Activated CD4-positive, CD25-positive, alpha-beta regulatory T cell treated with anti-CD3 and anti-CD28 coated beads, Interleukin-2, amount 50 U/mL, for 16 hours (primary cell): ENCODE results near the gene MSANTD2.

Experiments used
- DNase-seq: peaks from one replicate; pipeline ENCODE4 v3.0.0-alpha.2; 2020; ENCODE audit warnings: low read depth, low spot score

MSANTD2 gene

DNA sequence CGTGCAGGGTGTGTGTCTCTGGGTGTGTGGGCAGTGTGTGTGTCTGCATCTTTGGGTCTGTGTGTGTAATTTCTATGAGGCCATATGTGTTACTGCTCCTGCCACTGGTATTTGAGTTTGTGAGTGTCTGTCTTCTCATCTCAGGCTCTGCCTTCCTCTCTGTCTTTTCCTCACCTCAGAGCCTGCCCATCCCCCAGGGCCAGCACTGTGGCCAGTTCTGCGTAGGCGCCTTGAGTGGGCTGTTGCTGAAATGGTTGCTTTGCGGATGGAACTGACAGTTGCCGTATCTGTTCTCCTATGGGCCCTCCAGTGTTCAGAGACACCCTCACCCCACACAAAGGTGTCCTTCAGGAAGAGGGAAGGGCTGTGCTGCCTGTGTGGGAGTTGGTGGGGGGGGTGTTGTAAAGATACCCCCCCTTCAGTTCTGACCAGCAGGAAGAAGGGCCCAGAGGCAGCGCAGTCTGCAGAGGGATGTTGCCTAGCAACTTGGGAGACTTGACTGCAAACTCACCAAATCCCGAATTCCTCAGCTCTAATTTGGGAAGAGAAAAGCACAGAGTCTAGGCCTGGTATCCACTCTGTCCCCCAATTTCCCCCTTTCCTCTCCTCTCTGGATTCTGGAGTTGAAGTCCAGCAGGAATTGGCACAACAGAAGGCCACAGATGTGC, 62.4 kb downstream of the MSANTD2 start:
- DNase-seq, result no peak

DNA sequence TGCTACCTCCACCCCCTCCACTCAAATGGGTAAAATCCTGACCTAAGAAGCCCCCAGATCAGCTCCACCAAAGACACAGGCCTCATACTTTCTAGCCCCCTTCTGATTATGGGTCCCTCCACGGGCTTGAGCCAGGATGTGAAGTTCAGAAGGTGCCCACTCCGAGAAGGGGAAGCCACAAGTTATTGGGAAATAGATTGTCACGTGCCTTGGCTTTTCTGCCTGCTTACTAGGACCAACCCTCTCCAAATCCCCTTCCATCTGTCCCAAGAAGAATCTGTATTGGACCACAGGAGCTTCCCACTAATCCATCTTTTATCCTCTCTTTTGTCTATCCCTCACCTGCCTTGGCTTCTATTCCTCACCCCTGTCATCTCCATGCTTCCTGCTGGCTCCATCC, 63.5 kb downstream of the MSANTD2 start:
- no peak for DNase-seq

DNA sequence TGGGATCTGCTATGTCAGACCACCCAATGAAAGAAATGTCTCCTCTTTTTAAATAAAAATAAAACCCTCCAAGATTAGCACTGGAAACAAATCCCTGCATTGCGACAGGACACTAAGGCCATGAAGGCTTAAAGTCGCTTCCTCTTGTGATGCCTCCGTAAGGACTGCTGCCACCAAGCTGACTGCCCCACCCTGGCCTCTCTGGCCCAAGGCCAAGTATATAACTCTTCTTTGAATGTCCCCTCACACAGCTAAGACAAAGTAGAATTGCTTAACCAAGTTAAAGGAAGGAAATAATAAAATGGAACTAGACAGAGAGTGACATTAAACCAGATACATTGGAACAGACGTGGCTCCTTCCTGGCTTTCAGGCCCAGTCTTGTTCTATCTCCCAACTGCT, 68.0 kb downstream of the MSANTD2 start:
- no peak for DNase-seq

DNA sequence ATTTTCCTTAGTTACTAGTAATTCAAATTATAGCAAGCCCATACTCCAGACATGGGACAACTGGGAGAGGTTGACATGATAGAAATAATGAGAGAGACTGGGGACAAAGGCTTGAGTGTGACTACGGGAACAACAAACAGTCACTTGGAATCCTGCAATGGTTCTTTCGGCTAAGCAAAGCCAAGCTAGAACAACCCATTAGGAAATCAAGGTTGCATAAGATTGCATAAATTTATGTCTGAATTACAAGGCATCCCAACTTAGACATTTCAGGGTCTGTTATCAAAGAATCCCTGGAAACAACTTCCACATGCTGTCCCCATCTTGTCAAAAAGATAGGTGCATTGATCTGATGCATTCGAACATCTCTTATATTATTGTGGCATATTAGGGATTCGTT, 70.6 kb downstream of the MSANTD2 start:
- no peak for DNase-seq

DNA sequence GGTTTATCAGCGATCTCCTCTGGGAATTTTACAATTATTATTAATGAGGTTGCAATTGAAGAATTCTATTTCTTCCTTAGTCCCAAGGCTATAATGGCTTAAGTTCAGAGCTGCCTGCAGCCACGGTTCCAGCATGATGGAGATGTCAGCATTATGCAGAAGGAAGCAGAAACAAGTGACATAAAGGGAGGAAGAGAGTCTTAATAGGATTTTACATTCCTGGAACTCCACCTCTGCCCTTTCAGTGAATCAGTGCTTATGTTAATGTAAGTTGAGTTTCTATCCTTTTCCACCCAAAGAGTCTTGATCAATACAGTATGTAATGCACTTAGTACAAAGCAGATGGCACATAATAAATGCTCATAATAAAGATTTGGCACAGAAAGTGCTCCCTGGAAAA, 72.1 kb downstream of the MSANTD2 start:
- no peak for DNase-seq

DNA sequence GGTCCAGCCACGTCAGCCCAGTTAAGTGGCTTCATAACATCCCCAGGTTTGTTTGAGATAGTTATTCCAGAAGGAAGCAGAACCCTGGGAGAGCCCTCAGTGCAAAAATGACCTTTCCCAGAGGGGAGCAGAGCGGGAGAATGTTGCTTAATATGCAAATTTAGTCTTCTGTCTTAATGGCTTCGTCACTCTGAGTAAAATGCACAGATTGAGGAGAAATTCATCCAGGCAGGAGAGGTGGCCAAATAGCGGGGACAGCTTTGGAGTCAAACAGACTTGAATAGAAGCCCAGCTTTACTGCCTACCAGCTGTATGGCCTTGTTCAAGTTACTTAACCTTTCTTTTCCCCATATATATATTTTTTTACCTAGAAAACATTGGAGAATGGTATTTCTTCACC, 72.7 kb downstream of the MSANTD2 start:
- no peak for DNase-seq

DNA sequence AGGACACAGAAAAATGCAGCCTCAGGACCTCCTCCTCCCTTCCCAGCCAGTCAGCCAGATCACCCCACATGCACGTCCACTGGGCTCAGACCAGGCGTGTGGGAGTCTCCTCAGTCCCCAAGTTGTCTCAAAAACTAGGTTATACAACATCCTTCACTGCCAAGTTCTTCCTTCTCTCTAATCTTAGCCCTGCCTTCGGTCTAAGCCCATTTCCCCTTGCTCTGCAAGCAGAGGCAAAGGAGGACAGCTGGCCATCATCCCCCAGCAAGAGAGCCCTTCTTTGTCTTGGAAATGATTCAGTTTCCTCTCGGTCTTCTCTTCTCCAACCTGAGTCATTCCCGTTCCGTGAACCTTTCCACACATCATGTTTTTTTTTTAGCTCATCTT, 74.5 kb downstream of the MSANTD2 start:
- no peak for DNase-seq

DNA sequence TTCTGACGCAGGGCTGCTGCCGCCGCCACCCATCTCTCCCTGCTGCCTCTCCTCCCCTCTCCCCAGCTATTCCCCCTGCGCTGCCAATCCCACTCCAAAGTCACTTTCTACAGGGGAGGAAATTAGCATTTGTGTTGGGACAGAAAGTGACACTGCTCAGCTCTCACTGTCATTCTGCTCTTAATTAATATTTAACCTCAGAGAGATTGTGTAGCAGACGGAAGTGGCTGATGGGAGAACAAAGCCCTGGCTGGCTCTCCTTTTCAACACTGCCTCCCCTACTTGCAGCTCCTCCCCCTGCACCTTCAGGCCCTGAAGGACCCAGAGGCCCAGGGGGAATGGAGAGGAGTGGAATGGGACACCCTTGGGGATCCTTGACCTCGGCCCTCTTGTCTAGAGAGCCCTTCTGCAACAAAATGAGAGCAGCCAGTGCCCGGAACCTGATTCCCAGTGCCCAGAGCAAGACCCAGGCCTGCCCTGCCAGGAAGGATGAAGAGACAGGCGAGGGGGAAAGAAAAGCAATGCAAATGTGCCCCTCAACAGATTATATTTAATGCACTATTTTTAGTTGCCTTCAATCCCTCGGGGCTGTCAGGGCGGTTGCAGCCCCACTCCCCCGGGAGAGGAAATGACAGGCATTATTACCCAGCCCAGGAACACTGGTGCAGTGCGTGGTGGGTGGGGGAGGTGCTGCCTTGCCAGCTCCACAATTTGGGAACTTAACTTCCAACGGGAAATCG, 75.1 kb downstream of the MSANTD2 start:
- DNase-seq, result no peak

DNA sequence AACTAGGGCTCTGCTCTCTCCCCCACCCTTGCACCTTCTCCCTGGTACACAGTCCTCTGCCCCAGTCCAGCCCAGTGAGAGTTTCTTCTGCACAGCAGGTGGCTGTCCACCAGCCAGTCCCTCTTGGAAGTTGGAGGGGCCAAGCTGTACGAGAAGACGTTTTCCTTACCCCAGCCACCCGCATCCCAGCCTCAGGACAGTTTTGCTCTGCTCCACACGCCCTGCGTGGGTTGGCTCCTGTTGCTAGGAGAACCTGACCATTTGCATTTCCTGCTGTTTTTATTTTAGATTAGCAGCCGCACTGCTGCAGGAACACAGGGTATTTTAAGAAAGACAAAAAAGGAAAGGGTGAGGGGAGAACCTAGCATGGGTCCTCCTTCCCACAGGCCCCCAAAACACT, 78.0 kb downstream of the MSANTD2 start:
- no peak for DNase-seq

DNA sequence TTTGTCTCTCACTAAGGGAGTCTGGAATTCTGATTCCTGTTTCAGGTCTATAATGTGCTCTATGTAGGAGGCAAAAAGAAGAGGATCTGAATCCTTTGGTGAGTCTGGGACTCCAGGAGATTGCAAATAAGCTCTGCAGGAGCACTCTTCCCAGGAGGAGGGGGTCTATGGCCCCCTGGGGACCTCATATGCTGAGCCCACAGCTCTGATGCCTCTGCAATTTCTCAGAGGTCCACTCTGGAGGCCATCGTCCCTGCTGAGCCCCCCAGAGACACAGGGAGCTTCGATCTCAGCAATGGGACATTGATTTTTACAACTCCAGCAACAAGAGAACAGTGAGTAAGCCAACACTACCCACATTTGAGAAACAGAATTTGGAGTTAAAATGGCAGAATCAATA, 80.7 kb downstream of the MSANTD2 start:
- DNase-seq, result no peak

DNA sequence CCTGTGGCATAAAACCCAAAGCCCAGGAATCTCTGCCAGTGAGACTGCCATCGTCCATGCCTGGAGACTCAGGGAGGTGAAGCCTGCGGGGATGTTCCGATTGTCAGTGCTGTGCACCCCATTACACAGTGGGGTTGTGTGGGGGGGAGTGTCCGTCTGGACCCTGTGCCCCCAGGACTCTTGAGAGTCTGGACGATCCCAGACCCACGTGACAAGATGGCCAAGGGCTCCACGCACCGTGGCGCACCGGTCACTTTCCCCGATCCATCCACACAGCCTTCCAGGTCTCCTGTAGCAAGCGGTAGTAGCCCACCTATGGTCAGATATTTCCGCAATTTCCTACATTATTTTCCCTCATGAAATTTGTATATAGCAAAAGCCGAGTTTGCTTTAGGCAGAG, 81.4 kb downstream of the MSANTD2 start:
- no peak for DNase-seq

DNA sequence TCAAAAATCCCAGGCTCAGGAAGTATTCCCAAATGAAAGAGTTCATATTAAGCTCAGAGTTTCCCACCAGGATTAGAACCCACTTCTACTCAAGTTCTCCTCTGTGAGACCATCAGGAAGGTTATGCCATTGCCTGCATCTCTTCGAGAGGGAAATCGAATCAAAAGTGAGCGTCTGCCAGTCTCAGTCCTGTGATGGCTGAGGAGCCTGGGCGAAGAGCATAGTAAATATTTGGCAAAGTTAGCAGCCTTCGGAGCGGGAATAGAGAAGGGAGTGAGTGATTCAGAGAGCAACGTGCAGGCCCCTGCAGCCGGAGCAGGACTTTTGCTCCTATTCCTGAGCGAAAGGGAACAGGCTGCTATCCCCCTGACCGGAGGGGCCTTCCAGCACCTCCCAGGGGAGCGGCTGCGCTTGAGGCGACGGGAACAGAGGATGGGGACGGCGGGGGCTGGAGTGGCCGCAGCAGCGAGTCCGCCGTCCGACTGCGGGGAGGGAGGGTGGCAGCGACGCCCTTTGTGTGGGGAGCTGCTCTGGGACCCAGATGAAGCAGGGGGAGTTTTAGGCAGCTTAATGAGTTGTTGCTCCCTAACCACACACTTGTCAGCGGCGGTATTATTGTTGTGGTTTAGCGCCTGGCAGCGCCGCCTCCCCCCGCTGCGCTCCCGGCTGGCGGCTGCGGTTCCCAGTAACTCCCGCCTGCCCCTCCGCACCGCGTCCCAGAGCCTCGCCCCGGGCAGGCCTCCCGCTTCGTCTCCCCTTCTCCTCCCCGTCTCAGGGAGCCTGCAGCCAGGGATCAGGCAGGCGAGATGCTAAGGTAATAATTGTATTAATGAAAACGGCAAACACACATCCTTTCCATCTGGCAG, 82.2 kb downstream of the MSANTD2 start:
- DNase-seq, result no peak

DNA sequence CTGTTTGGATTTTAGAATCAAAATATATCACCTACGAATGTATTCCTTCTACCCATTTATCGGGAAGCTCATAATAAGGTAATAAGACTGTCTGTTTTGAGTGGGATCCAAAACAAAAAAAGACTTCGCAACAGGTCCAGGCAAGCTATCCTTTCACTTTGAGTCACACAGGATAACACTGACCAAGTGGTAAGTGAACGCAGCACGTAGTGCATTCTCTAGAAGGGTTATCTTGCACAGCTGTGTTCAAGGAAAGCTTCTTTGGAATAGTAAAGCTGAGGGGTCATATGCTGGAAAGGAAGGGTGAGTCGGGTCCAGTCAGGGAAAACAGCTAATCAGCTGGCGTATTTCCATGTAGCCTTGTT, 82.8 kb downstream of the MSANTD2 start:
- no peak for DNase-seq

DNA sequence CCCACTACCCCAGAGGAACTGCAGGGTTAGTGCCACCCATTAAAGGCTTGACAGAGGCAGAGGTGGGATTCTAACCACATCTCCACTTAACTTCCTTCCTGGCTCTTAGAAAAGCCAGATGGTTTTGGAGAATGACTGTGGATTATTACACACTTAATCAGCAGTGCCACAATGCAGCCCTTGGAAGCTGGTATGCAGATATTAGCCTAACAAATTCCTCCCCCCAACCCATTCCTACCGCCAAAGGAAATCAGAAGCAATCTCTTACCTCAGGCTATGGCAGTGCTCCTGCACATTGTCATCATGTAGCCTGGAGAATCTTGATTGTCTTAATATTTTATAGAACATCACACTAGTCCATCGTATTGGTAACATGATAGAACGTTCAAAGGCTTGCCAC, 83.6 kb downstream of the MSANTD2 start:
- DNase-seq, result no peak
